ENCODE data around the gene YIF1A. TPM values are rescaled to one million over a fixed set of nuclear protein-coding genes. Genes with fewer than 3 reads are reported as not detected.

YIF1A gene
- total RNA-seq, 2 donors from 2014 or later: 65.4 to 155 TPM

DNA sequence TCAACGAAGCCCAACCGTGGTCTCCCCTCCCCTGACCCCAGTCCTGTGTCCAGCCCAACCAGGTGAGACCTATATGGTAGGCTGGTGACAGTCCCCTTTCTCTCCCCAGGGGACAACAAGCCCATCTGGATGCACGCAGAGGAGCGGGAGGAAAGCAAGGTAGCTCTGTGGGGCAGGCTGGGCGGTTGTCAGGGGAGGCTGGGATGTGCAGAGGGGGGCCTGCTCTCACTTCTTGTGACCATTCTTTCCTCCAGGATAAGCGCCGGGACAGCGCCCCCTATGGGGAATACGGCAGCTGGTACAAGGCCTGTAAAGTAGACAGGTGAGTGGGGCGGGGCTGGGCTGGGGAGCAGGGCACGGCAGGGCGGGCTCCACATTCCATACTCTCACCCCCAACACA, 24.0 kb downstream of the YIF1A start:
- Histone ChIP-seq H3K4me3 (no peak overlapping the region), H3K9me3 (no peaks in the 10 kb centered on the region), H3K4me1 (ENCODE audit: control insufficient read depth in 1 of 2, low read depth in 2 of 2) (peaks cover 11 to 18% of the 10 kb centered on the region in 2 donors), H3K27me3 (replicated peaks; ENCODE audit: insufficient read depth) (no peaks in the 10 kb centered on the region), H3K27ac (no peak overlapping the region), H3K36me3 (peaks cover 26% of the 10 kb centered on the region)
- TF ChIP-seq, protein P1, sequence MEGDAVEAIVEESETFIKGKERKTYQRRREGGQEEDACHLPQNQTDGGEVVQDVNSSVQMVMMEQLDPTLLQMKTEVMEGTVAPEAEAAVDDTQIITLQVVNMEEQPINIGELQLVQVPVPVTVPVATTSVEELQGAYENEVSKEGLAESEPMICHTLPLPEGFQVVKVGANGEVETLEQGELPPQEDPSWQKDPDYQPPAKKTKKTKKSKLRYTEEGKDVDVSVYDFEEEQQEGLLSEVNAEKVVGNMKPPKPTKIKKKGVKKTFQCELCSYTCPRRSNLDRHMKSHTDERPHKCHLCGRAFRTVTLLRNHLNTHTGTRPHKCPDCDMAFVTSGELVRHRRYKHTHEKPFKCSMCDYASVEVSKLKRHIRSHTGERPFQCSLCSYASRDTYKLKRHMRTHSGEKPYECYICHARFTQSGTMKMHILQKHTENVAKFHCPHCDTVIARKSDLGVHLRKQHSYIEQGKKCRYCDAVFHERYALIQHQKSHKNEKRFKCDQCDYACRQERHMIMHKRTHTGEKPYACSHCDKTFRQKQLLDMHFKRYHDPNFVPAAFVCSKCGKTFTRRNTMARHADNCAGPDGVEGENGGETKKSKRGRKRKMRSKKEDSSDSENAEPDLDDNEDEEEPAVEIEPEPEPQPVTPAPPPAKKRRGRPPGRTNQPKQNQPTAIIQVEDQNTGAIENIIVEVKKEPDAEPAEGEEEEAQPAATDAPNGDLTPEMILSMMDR (IDR thresholded peaks at IDR 0.05): peak; percentile 16
- no peak for DNase-seq (ENCODE audit: low spot score)
- no peak for ATAC-seq (ENCODE audit: insufficient number of reproducible peaks, low FRiP score, low read depth)

GRCh38 chr11:66264383-66264782, 24.6 kb downstream of the YIF1A start:
- DNase-seq (ENCODE audit: low spot score) (no peak), ATAC-seq (ENCODE audit: insufficient number of reproducible peaks, low FRiP score, low read depth) (no peak)
- Histone ChIP-seq H3K4me1 (ENCODE audit: control insufficient read depth in 1 of 2, low read depth in 2 of 2) (peaks cover 6 to 12% of the 10 kb centered on the region in 2 donors), H3K27me3 (replicated peaks; ENCODE audit: insufficient read depth) (no peaks in the 10 kb centered on the region), H3K36me3 (peaks cover 26% of the 10 kb centered on the region), H3K27ac (no peak overlapping the region), H3K4me3 (no peak overlapping the region), H3K9me3 (no peaks in the 10 kb centered on the region)
- TF ChIP-seq, protein P1 (IDR thresholded peaks at IDR 0.05): no peak

DNA sequence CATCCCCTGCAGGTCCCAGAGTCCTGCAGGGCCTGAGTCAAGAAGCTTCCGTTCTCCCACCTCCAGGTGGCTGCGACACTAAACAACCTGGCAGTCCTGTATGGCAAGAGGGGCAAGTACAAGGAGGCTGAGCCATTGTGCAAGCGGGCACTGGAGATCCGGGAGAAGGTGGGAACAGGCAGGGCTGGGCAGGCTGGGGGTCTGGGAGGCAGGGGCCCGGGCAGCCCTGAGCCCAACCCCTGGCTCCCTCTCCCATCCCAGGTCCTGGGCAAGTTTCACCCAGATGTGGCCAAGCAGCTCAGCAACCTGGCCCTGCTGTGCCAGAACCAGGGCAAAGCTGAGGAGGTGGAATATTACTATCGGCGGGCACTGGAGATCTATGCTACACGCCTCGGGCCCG, 25.2 kb downstream of the YIF1A start:
- DNase-seq (ENCODE audit: low spot score): no peak
- no peak overlapping the region for H3K27ac ChIP-seq
- H3K36me3 ChIP-seq: peaks cover 26% of the 10 kb centered on the region
- ATAC-seq (ENCODE audit: insufficient number of reproducible peaks, low FRiP score, low read depth): no peak
- TF ChIP-seq, protein P1 (IDR thresholded peaks at IDR 0.05): no peak
- no peaks in the 10 kb centered on the region for H3K9me3 ChIP-seq
- H3K4me1 ChIP-seq (ENCODE audit: control insufficient read depth in 1 of 2, low read depth in 2 of 2): peaks cover 4 to 16% of the 10 kb centered on the region in 2 donors
- H3K27me3 ChIP-seq (replicated peaks; ENCODE audit: insufficient read depth): no peaks in the 10 kb centered on the region
- no peak overlapping the region for H3K4me3 ChIP-seq

GRCh38 chr11:66263231-66263630, 25.7 kb downstream of the YIF1A start:
- Histone ChIP-seq H3K27ac (no peak overlapping the region), H3K4me3 (no peak overlapping the region), H3K27me3 (replicated peaks; ENCODE audit: insufficient read depth) (no peaks in the 10 kb centered on the region), H3K36me3 (peaks cover 26% of the 10 kb centered on the region), H3K9me3 (no peaks in the 10 kb centered on the region), H3K4me1 (ENCODE audit: control insufficient read depth in 1 of 2, low read depth in 2 of 2) (peaks cover 8 to 21% of the 10 kb centered on the region in 2 donors)
- ATAC-seq (ENCODE audit: insufficient number of reproducible peaks, low FRiP score, low read depth): no peak
- TF ChIP-seq, protein P1 (IDR thresholded peaks at IDR 0.05): no peak
- no peak for DNase-seq (ENCODE audit: low spot score)

- Histone ChIP-seq H3K4me3 (no peak overlapping the region), H3K27ac (no peak overlapping the region), H3K36me3 (peaks cover 26% of the 10 kb centered on the region), H3K9me3 (no peaks in the 10 kb centered on the region), H3K4me1 (ENCODE audit: control insufficient read depth in 1 of 2, low read depth in 2 of 2) (peaks cover 8 to 21% of the 10 kb centered on the region in 2 donors), H3K27me3 (replicated peaks; ENCODE audit: insufficient read depth) (no peaks in the 10 kb centered on the region)
- TF ChIP-seq, protein P1 (IDR thresholded peaks at IDR 0.05): no peak
- no peak for DNase-seq (ENCODE audit: low spot score)
- no peak for ATAC-seq (ENCODE audit: insufficient number of reproducible peaks, low FRiP score, low read depth)
Observed at GRCh38 chr11:66262696-66263095, 26.2 kb downstream of the YIF1A start.
